ENCODE measurements around the gene DNAH10.
A peak's percentile ranks its signal among the peaks of the same experiment; 100 is the strongest.

DNAH10 gene

GRCh38 chr12:123946516-123947505, 184.7 kb downstream of the DNAH10 start:
- DNase-seq = peak in 3 of 56 donors; percentile 16 to 29 (median 20)

- peak in 8 of 56 donors; percentile 21 to 54 (median 30) for DNase-seq
Measured at GRCh38 chr12:123947531-123947930, 185.4 kb downstream of the DNAH10 start.

GRCh38 chr12:123948401-123948795, 186.3 kb downstream of the DNAH10 start:
- DNase-seq = peak in 12 of 56 donors; percentile 15 to 46 (median 30)

GRCh38 chr12:123948796-123949769, 187.0 kb downstream of the DNAH10 start:
- DNase-seq = peak in 4 of 56 donors; percentile 13 to 24 (median 14)

- no peak for DNase-seq
Measured at GRCh38 chr12:123949770-123950165, 187.7 kb downstream of the DNAH10 start.

- no peak for DNase-seq
Measured at GRCh38 chr12:123950476-123951349, 188.6 kb downstream of the DNAH10 start.

- DNase-seq = no peak
Measured at GRCh38 chr12:123951467-123951866, 189.4 kb downstream of the DNAH10 start.

- no peak for DNase-seq
Measured at GRCh38 chr12:123952037-123952436, 189.9 kb downstream of the DNAH10 start.

GRCh38 chr12:123954647-123955350, 192.7 kb downstream of the DNAH10 start:
- DNase-seq = no peak

GRCh38 chr12:123956249-123956648, 194.1 kb downstream of the DNAH10 start:
- no peak for DNase-seq

- no peak for DNase-seq
Measured at GRCh38 chr12:123957196-123957595, 195.1 kb downstream of the DNAH10 start.

GRCh38 chr12:123958462-123958861, 196.4 kb downstream of the DNAH10 start:
- no peak for DNase-seq

GRCh38 chr12:123958876-123959275, 196.8 kb downstream of the DNAH10 start:
- DNase-seq = no peak

- no peak for DNase-seq
Measured at GRCh38 chr12:123960029-123960735, 198.1 kb downstream of the DNAH10 start.

- no peak for DNase-seq
Measured at GRCh38 chr12:123960856-123961255, 198.8 kb downstream of the DNAH10 start.

GRCh38 chr12:123961585-123962345, 199.7 kb downstream of the DNAH10 start:
- DNase-seq = no peak

- DNase-seq = no peak
Measured at GRCh38 chr12:123962513-123962912, 200.4 kb downstream of the DNAH10 start.

- no peak for DNase-seq
Measured at GRCh38 chr12:123963821-123964220, 201.7 kb downstream of the DNAH10 start.

GRCh38 chr12:123965382-123965781, 203.3 kb downstream of the DNAH10 start:
- DNase-seq = no peak
